OCI-LY3 (cell line): ENCODE measurements around the gene ZC3HAV1L.
"Not testable (repeated sequence)": the region's sequence is repeated elsewhere in the genome, so short reads cannot be mapped to it uniquely, and the experiment has no call there.

ENCODE experiments used
- H2AFZ ChIP-seq: fragments of 200-600, 300-600 bp; shearing (Covaris generic); 2 replicates; pipeline ENCODE4 v1.6.0; 2014; ENCODE audit warnings: antibody characterized with exemption, low read depth, low read length
- H3K27ac ChIP-seq: fragments of 200-600, 300-600 bp; sonication (generic); 2 replicates; pipeline ENCODE4 v1.5.1; 2014; ENCODE audit warnings: mild to moderate bottlenecking, low read length, moderate library complexity, mixed read lengths
- H3K27me3 ChIP-seq: fragments of 200-600, 300-600 bp; sonication (generic); 2 replicates; pipeline ENCODE4 v1.6.1; 2014; ENCODE audit warnings: low read depth, low read length, mixed read lengths
- H3K36me3 ChIP-seq: fragments of 200-600, 300-600 bp; sonication (generic); replicated peaks from 2 replicates; pipeline ENCODE3; 2014; ENCODE audit warnings: low read depth, low read length, mixed read lengths
- H3K4me1 ChIP-seq: fragments of 300-600, 200-600 bp; sonication (generic); 2 replicates; pipeline ENCODE4 v1.6.1; 2014; ENCODE audit warnings: low read length, mixed read lengths
- H3K4me2 ChIP-seq: fragments of 200-600, 300-600 bp; sonication (generic); 2 replicates; pipeline ENCODE4 v1.6.1; 2014; ENCODE audit warnings: low read length, mixed read lengths
- H3K4me3 ChIP-seq: fragments of 300-600, 200-600 bp; sonication (generic); 2 replicates; pipeline ENCODE4 v1.5.1; 2014; ENCODE audit warnings: antibody characterized with exemption, mild to moderate bottlenecking, low read length, moderate library complexity
- H3K79me2 ChIP-seq: fragments of 300-600, 200-600 bp; shearing (Covaris generic); 2 replicates; pipeline ENCODE4 v1.6.1; 2014; ENCODE audit warnings: mild to moderate bottlenecking, low read length, mixed read lengths
- H3K9ac ChIP-seq: fragments of 300-600, 200-600 bp; shearing (Covaris generic); 2 replicates; pipeline ENCODE4 v1.6.0; 2014; ENCODE audit warnings: mild to moderate bottlenecking, low read length, moderate library complexity
- H3K9me3 ChIP-seq: fragments of 200-600, 300-600 bp; shearing (Covaris generic); 2 replicates; pipeline ENCODE4 v1.6.1; 2014; ENCODE audit warnings: low read length, mixed read lengths; ENCODE audit not compliant: insufficient read depth
- H4K20me1 ChIP-seq: fragments of 200-600, 300-600 bp; sonication (generic); 2 replicates; pipeline ENCODE4 v1.6.1; 2016; ENCODE audit warnings: low read length, mixed read lengths; ENCODE audit not compliant: insufficient read depth
- EZH2phosphoT487 ChIP-seq: fragments of 200-600 bp; shearing (Covaris generic); IDR thresholded peaks from 2 replicates; pipeline ENCODE4 v1.6.1; 2018; ENCODE audit warnings: antibody characterized with exemption, mixed run types, low read depth
- TF ChIP-seq, protein P1 (sequence below): fragments of 200-600, 300-600 bp; sonication (generic); IDR thresholded peaks from 2 replicates; pipeline ENCODE4 v1.5.1; 2014; ENCODE audit warnings: antibody characterized with exemption, low read length, low read depth

Gene ZC3HAV1L

DNA sequence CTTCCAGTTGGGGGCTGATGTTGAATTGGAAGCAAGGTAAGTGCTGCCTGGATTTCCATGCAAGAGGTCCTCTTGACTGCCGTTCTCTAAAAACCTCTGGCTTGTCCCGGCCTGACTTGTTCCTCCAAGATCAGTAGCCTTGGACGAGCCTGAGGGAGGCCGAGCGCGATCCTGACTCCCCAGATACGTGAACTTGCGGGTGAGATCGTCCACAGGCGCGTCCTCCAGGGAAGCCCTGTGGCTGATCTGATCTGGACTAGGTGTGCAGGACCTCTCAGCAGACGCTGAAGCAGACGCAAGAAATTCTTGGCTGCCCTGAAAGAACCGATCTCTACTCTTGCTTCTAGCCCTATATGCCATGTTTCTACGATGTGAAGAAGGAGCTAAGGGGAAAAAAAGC, 44.0 kb upstream of the ZC3HAV1L start:
- Histone ChIP-seq H3K27ac (no peak overlapping the region), H3K4me1 (peaks cover 1% of the 10 kb centered on the region; the same call in 1 of the 2 replicates), H3K4me2 (no peak overlapping the region), H3K79me2 (peaks cover 75% of the 10 kb centered on the region), H3K9ac (no peak overlapping the region), H3K27me3 (no peaks in the 10 kb centered on the region), H3K36me3 (peaks cover 69% of the 10 kb centered on the region), H3K9me3 (no peaks in the 10 kb centered on the region), H3K4me3 (no peak overlapping the region), H2AFZ (no peak overlapping the region), H4K20me1 (peaks cover 28% of the 10 kb centered on the region)
- TF ChIP-seq EZH2phosphoT487, result no peak

DNA sequence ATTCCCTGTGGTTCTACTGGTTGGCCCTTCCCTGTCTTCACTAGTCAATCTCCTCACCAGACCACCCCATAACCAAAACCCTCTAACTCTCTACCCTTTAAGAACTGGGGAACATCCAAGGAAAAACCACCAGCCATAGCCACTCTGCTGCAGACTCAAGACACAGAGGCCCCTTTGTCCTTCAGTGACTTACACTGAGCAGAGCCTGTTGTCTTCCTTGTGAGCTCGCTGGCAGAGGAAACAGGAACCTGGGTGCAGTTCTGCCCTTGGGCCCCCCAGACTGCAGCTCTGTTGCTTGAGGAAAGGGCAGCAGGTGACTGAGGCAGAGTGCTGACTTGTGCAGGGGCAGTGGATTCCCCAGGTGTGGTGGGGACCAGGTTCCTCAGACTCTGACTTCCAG, 43.1 kb upstream of the ZC3HAV1L start:
- Histone ChIP-seq H4K20me1 (peaks cover 29% of the 10 kb centered on the region), H3K27ac (no peak overlapping the region), H3K4me1 (peaks cover 3% of the 10 kb centered on the region; the same call in 1 of the 2 replicates), H3K4me2 (no peak overlapping the region), H3K36me3 (peaks cover 61% of the 10 kb centered on the region), H3K4me3 (no peak overlapping the region), H3K27me3 (no peaks in the 10 kb centered on the region), H2AFZ (no peak overlapping the region), H3K79me2 (peaks cover 72% of the 10 kb centered on the region), H3K9ac (no peak overlapping the region), H3K9me3 (no peaks in the 10 kb centered on the region)
- TF ChIP-seq EZH2phosphoT487, result no peak
- TF ChIP-seq, protein P1, sequence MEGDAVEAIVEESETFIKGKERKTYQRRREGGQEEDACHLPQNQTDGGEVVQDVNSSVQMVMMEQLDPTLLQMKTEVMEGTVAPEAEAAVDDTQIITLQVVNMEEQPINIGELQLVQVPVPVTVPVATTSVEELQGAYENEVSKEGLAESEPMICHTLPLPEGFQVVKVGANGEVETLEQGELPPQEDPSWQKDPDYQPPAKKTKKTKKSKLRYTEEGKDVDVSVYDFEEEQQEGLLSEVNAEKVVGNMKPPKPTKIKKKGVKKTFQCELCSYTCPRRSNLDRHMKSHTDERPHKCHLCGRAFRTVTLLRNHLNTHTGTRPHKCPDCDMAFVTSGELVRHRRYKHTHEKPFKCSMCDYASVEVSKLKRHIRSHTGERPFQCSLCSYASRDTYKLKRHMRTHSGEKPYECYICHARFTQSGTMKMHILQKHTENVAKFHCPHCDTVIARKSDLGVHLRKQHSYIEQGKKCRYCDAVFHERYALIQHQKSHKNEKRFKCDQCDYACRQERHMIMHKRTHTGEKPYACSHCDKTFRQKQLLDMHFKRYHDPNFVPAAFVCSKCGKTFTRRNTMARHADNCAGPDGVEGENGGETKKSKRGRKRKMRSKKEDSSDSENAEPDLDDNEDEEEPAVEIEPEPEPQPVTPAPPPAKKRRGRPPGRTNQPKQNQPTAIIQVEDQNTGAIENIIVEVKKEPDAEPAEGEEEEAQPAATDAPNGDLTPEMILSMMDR, result no peak

DNA sequence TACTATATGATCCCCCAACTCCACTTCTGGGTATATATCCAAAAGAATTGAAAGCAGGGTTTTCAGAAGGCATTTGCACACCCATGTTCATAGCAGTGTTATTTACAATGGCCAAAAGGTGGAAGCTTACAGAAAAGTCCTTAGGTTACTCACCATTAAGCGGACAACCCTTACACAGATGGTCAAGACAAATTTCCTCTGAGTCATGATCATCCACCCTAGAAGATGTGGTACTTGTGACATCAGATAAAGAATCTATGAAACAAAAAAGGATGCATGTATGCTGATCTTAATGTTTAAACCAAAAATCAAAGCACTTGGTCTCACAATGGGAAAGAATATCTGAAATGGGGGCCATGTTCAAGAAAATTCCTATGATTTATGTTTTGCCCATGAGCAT, 42.6 kb upstream of the ZC3HAV1L start:
- no peaks in the 10 kb centered on the region for H3K9me3 ChIP-seq
- peaks cover 3% of the 10 kb centered on the region; the same call in 1 of the 2 replicates for H3K4me1 ChIP-seq
- TF ChIP-seq EZH2phosphoT487, result no peak
- TF ChIP-seq, protein P1, result no peak
- H3K79me2 ChIP-seq, result peaks cover 72% of the 10 kb centered on the region
- peaks cover 61% of the 10 kb centered on the region for H3K36me3 ChIP-seq
- H2AFZ ChIP-seq, result no peak overlapping the region
- no peak overlapping the region for H3K27ac ChIP-seq
- H4K20me1 ChIP-seq, result peaks cover 26% of the 10 kb centered on the region
- no peak overlapping the region for H3K4me3 ChIP-seq
- no peaks in the 10 kb centered on the region for H3K27me3 ChIP-seq
- no peak overlapping the region for H3K4me2 ChIP-seq
- H3K9ac ChIP-seq, result no peak overlapping the region

DNA sequence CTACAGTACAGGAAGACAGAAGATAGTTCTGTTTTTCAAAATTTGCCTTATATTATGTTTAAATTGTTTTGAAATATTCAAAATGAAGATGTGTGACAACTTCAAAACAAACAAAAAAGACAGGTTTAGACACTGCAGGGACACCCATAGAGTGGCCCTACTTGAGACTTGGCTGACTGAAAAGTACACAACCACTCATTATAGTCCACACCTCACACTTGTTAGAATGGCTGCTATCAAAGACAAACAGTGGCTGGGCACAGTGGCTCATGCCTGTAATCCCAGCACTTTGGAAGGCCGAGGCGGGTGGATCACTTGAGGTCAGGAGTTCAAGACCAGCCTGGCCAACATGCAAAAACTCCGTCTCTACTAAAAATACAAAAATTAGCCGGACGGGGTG, 41.9 kb upstream of the ZC3HAV1L start:
- peaks cover 56% of the 10 kb centered on the region for H3K36me3 ChIP-seq

DNA sequence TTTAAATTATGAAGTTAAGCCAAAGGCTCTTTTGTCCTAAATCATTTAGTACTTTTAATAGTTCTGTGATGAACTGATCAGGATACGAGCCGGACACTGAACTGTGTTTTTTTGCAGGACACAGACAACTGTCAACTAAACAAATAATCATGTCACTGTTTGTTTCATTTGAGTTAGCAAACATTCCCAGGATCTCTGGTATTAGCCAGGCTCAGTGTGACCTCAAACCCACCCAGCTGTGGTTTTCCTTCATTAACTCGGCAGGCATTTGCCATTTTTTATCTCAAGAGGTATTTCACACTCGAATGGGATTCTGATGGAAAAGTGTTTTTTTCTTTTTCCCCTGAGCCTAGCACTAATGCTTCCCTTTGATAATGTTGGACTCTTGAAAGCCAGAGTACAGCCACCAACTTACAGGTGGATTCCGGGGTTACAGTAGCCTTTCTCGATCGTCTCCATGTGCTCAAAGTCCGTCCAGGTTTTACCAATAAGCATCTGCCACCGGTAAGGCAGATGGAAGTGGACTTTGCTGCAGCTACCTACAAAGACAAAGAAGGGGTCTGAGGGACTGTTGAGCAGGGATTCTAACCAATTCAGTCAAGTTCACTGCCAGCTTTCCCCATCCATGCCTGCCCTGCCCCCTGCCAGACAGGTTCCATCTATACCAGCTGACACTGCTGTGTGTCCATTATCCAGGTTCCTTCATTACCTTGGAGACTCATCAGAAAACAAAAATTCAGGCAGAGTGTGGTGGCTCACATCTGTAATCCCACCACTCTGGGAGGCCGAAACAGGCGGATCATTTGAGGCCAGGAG, 40.2 kb upstream of the ZC3HAV1L start:
- H3K27ac ChIP-seq, result no peak overlapping the region
- peaks cover 3% of the 10 kb centered on the region; the same call in 1 of the 2 replicates for H3K4me1 ChIP-seq
- no peak overlapping the region for H3K9ac ChIP-seq
- H3K9me3 ChIP-seq, result no peaks in the 10 kb centered on the region
- no peak overlapping the region for H2AFZ ChIP-seq
- no peak overlapping the region for H3K4me3 ChIP-seq
- no peak for TF ChIP-seq EZH2phosphoT487
- TF ChIP-seq, protein P1, result no peak
- H3K36me3 ChIP-seq, result peaks cover 59% of the 10 kb centered on the region
- peaks cover 29% of the 10 kb centered on the region for H4K20me1 ChIP-seq
- no peak overlapping the region for H3K4me2 ChIP-seq
- H3K27me3 ChIP-seq, result no peaks in the 10 kb centered on the region
- peaks cover 69% of the 10 kb centered on the region for H3K79me2 ChIP-seq

More for the DNA sequence above, 41.9 kb upstream of the ZC3HAV1L start:
- H3K27ac ChIP-seq, H3K27me3 ChIP-seq, H3K9ac ChIP-seq, H3K9me3 ChIP-seq, H2AFZ ChIP-seq, H3K4me1 ChIP-seq, H3K4me2 ChIP-seq, H3K4me3 ChIP-seq: not testable (repeated sequence)
- Histone ChIP-seq H3K79me2 (peaks cover 69% of the 10 kb centered on the region), H4K20me1 (peaks cover 27% of the 10 kb centered on the region)
